Liver (tissue), 9 donors: ENCODE measurements around the gene DIP2C. TPM values are rescaled to one million over a fixed set of nuclear protein-coding genes. Genes with fewer than 3 reads are reported as not detected.

Experiments used
- DNase-seq: peaks from one replicate; pipeline ENCODE4 v3.0.0-alpha.2; 2017; ENCODE audit warnings: low spot score
- H3K27ac ChIP-seq, 2 donors: one replicate each; pipeline ENCODE4 v1.7.0; 2013; ENCODE audit warnings: inconsistent platforms in 2 of 2, low read length in 2 of 2, control low read depth in 1 of 2, low read depth in 1 of 2, mild to moderate bottlenecking in 1 of 2
- H3K27me3 ChIP-seq, 4 donors: one replicate each; pipeline versions ENCODE4 v1.6.1 to v1.7.0; 2013; ENCODE audit warnings: low read length in 3 of 4, inconsistent platforms in 1 of 4, mild to moderate bottlenecking in 1 of 4, moderate library complexity in 1 of 4; ENCODE audit not compliant: control insufficient read depth in 4 of 4, insufficient read depth in 4 of 4
- H3K36me3 ChIP-seq, 4 donors: one replicate each; pipeline versions ENCODE4 v1.6.1 to v1.7.0; 2013; ENCODE audit warnings: low read length in 3 of 4, mild to moderate bottlenecking in 3 of 4, low read depth in 1 of 4, moderate library complexity in 1 of 4; ENCODE audit not compliant: control insufficient read depth in 4 of 4, insufficient read depth in 3 of 4
- H3K4me1 ChIP-seq, 4 donors: one replicate each; pipeline versions ENCODE4 v1.6.1 to v1.7.0; 2013; ENCODE audit warnings: low read length in 3 of 4, mild to moderate bottlenecking in 3 of 4, moderate library complexity in 1 of 4; ENCODE audit not compliant: control insufficient read depth in 4 of 4, insufficient read depth in 4 of 4
- H3K4me3 ChIP-seq, 3 donors: one replicate each; pipeline versions ENCODE4 v1.6.1 to v1.7.0; 2013; ENCODE audit warnings: low read length in 3 of 3, control low read depth in 1 of 3, low read depth in 1 of 3, mild to moderate bottlenecking in 1 of 3
- H3K9ac ChIP-seq, 2 donors: one replicate each; pipeline ENCODE4 v1.7.0; 2013; ENCODE audit warnings: low read length in 2 of 2, mild to moderate bottlenecking in 2 of 2, moderate library complexity in 2 of 2, control low read depth in 1 of 2, low read depth in 1 of 2
- H3K9me3 ChIP-seq, 4 donors: one replicate each; pipeline versions ENCODE4 v1.6.1 to v1.7.0; 2013; ENCODE audit warnings: low read length in 3 of 4; ENCODE audit not compliant: control insufficient read depth in 4 of 4
- ATF3 ChIP-seq: IDR thresholded peaks from 2 replicates; pipeline ENCODE4 v1.6.1; 2016; ENCODE audit warnings: antibody characterized with exemption
- CTCF ChIP-seq: fragments of 150-350 bp; IDR thresholded peaks from 2 replicates; pipeline ENCODE4 v1.5.1; 2017; ENCODE audit warnings: improper control_type of control experiment, low read depth, low read length; ENCODE audit not compliant: missing input control
- EGR1 ChIP-seq, 2 donors: IDR thresholded peaks; 2 replicates each; pipeline ENCODE4 v1.6.1; 2016 to 2018; ENCODE audit warnings: antibody characterized with exemption in 2 of 2, low read depth in 2 of 2
- FOXA1 ChIP-seq: IDR thresholded peaks from 2 replicates; pipeline ENCODE4 v1.6.1; 2016; ENCODE audit warnings: antibody characterized with exemption
- FOXA2 ChIP-seq: IDR thresholded peaks from 2 replicates; pipeline ENCODE4 v1.6.1; 2016; ENCODE audit warnings: antibody characterized with exemption
- GABPA ChIP-seq, 2 donors: IDR thresholded peaks in 1 of 2; conservative IDR thresholded peaks in 1 of 2; 2 replicates each; pipeline ENCODE4 v1.6.1; 2016; ENCODE audit warnings: antibody characterized with exemption in 2 of 2, mild to moderate bottlenecking in 1 of 2, moderate library complexity in 1 of 2
- HNF4G ChIP-seq: IDR thresholded peaks from 2 replicates; pipeline ENCODE4 v1.6.1; 2016; ENCODE audit warnings: antibody characterized with exemption
- JUND ChIP-seq, 2 donors: IDR thresholded peaks; 2 replicates each; pipeline ENCODE4 v1.6.1; 2016; ENCODE audit warnings: antibody characterized with exemption in 2 of 2
- NR2F2 ChIP-seq: IDR thresholded peaks from 2 replicates; pipeline ENCODE4 v1.6.1; 2016; ENCODE audit warnings: antibody characterized with exemption
- RAD21 ChIP-seq, 2 donors: IDR thresholded peaks; 2 replicates each; pipeline ENCODE4 v1.6.1; 2016; ENCODE audit warnings: antibody characterized with exemption in 2 of 2, mild to moderate bottlenecking in 2 of 2
- REST ChIP-seq: IDR thresholded peaks from 2 replicates; pipeline ENCODE4 v1.6.1; 2016; ENCODE audit warnings: antibody characterized with exemption, mild to moderate bottlenecking
- RXRA ChIP-seq, 2 donors: IDR thresholded peaks; 2 replicates each; pipeline ENCODE4 v1.6.1; 2017 to 2018; ENCODE audit warnings: antibody characterized with exemption in 2 of 2, mild to moderate bottlenecking in 1 of 2
- SP1 ChIP-seq: IDR thresholded peaks from 2 replicates; pipeline ENCODE4 v1.6.1; 2018; ENCODE audit warnings: antibody characterized with exemption, mild to moderate bottlenecking
- TAF1 ChIP-seq: conservative IDR thresholded peaks from 2 replicates; pipeline ENCODE4 v1.6.1; 2016; ENCODE audit warnings: antibody characterized with exemption, mild to moderate bottlenecking
- YY1 ChIP-seq: IDR thresholded peaks from 2 replicates; pipeline ENCODE4 v1.6.1; 2016; ENCODE audit warnings: antibody characterized with exemption, mild to moderate bottlenecking
- ZBTB33 ChIP-seq: IDR thresholded peaks from 2 replicates; pipeline ENCODE4 v1.6.1; 2016; ENCODE audit warnings: antibody characterized with exemption
- WGBS: extraction: QIAGEN DNeasy Blood & Tissue Kit; methylation state at CpG from one replicate; pipeline ENCODE4 v1.1.7; 2013; 5-methylcytosine and 5-hydroxymethylcytosine counted together
- polyA plus RNA-seq, 2 donors: library from polyadenylated mRNA; stranded (reverse) in 1 of 2; unstranded in 1 of 2; fragments of 200-250 nt in 1 of 2; fragments of >200 nt in 1 of 2; fragmentation: Nextera tagmentation in 1 of 2; extraction: Ambion mirVana in 1 of 2; gene quantifications; one replicate each; pipeline versions ENCODE4 v1.2.1 to v1.2.3, GENCODE V29; 2013 to 2015
- total RNA-seq, 2 donors: library from RNA; depleted of rRNA; stranded (reverse); fragments of >200 nt; gene quantifications; one replicate each; pipeline ENCODE4 v1.2.3, GENCODE V29; 2014
- donor health status: healthy.
- donor health status: healthy.
- donor health status: healthy.
- donor health status: healthy.
- donor health status: healthy.

Gene DIP2C
- total and polyA plus RNA-seq, 4 donors: 4.2 to 12.2 (median 5.7) TPM

- no peak for TF ChIP-seq ZBTB33
- TF ChIP-seq YY1: no peak
These were observed 389.5 kb downstream of the DIP2C start (continued) for GRCh38 chr10:299969-300368.

GRCh38 chr10:299512-299911 lies 390.0 kb downstream of the DIP2C start:
- H3K27ac ChIP-seq: no peak overlapping the region
- 89% methylated on average over 2 of the region's 2 CpGs for WGBS
- H3K36me3 ChIP-seq: peaks cover 0 to 7% (median under 1%) of the 10 kb centered on the region in 4 donors
- no peak for DNase-seq
- H3K9me3 ChIP-seq: no peaks in the 10 kb centered on the region
- no peaks in the 10 kb centered on the region for H3K4me1 ChIP-seq
- H3K9ac ChIP-seq: no peak overlapping the region
- TF ChIP-seq GABPA (IDR thresholded peaks at IDR 0.05 in 1 of 2, conservative IDR thresholded peaks at IDR 0.05 in 1 of 2) (no peak), RAD21 (IDR thresholded peaks at IDR 0.05) (no peak), HNF4G (no peak), EGR1 (IDR thresholded peaks at IDR 0.05; ENCODE audit: low read depth in 2 of 2) (no peak), JUND (IDR thresholded peaks at IDR 0.05) (no peak), YY1 (no peak), REST (no peak)
- H3K4me3 ChIP-seq: no peak overlapping the region
- H3K27me3 ChIP-seq: no peaks in the 10 kb centered on the region

GRCh38 chr10:298033-298432 lies 391.4 kb downstream of the DIP2C start:
- H3K27ac ChIP-seq: no peak overlapping the region
- TF ChIP-seq CTCF (no peak), ZBTB33 (no peak), FOXA2 (no peak), ATF3 (no peak), RXRA (IDR thresholded peaks at IDR 0.05) (no peak), YY1 (no peak), HNF4G (no peak), JUND (IDR thresholded peaks at IDR 0.05) (no peak), RAD21 (IDR thresholded peaks at IDR 0.05) (no peak), GABPA (IDR thresholded peaks at IDR 0.05 in 1 of 2, conservative IDR thresholded peaks at IDR 0.05 in 1 of 2) (no peak), TAF1 (no peak), REST (no peak), FOXA1 (no peak), EGR1 (IDR thresholded peaks at IDR 0.05; ENCODE audit: low read depth in 2 of 2) (no peak), NR2F2 (no peak), SP1 (no peak)

More at GRCh38 chr10:298033-298432, 391.4 kb downstream of the DIP2C start:
- no peak for DNase-seq
- Histone ChIP-seq H3K4me1 (no peaks in the 10 kb centered on the region), H3K36me3 (peaks cover 0 to 7% (median under 1%) of the 10 kb centered on the region in 4 donors), H3K9me3 (no peaks in the 10 kb centered on the region), H3K9ac (no peak overlapping the region), H3K27me3 (no peaks in the 10 kb centered on the region), H3K4me3 (no peak overlapping the region)
- 91% methylated on average over 9 of the region's 9 CpGs for WGBS
